GM23338 (cell line): ENCODE results near the gene NIBAN1. TPM values are rescaled to one million over a fixed set of nuclear protein-coding genes. Genes with fewer than 3 reads are reported as not detected.

ENCODE experiments used
- ATAC-seq: fragments of 200-7000 bp; cut with Tn5 transposase; 3 replicates; pipeline ENCODE4 v1.9.1; 2020
- DNase-seq: peaks from one replicate; pipeline ENCODE4 v3.0.0-alpha.2; 2015; ENCODE audit warnings: low spot score
- H2AFZ ChIP-seq: fragments of 200-600 bp; sonication (generic); 2 replicates; pipeline ENCODE4 v1.8.0; 2016; ENCODE audit warnings: antibody characterized with exemption, mild to moderate bottlenecking, moderate library complexity
- H3F3A ChIP-seq: fragments of 200-600 bp; sonication (generic); replicated peaks from 2 replicates; pipeline ENCODE4 v1.8.0; 2017; ENCODE audit warnings: antibody characterized with exemption, mixed run types, low read depth
- H3K27ac ChIP-seq: fragments of 200-600 bp; sonication (generic); 2 replicates; pipeline ENCODE4 v1.6.1; 2016; ENCODE audit warnings: low read depth
- H3K27me3 ChIP-seq: fragments of 200-600 bp; sonication (generic); 2 replicates; pipeline ENCODE4 v1.8.0; 2016; ENCODE audit warnings: mild to moderate bottlenecking, mixed run types, moderate library complexity; ENCODE audit not compliant: insufficient read depth
- H3K36me3 ChIP-seq: fragments of 200-600 bp; sonication (generic); 2 replicates; pipeline ENCODE4 v1.8.0; 2016; ENCODE audit warnings: mild to moderate bottlenecking; ENCODE audit not compliant: insufficient read depth
- H3K4me1 ChIP-seq: fragments of 200-600 bp; sonication (generic); 2 replicates; pipeline ENCODE4 v1.8.0; 2016; ENCODE audit warnings: mild to moderate bottlenecking, moderate library complexity; ENCODE audit not compliant: insufficient read depth
- H3K4me2 ChIP-seq: fragments of 200-600 bp; sonication (generic); 2 replicates; pipeline ENCODE4 v1.7.1; 2017; ENCODE audit warnings: mixed run types
- H3K4me3 ChIP-seq: fragments of 200-600 bp; sonication (generic); 2 replicates; pipeline ENCODE4 v1.6.1; 2016; ENCODE audit warnings: mixed run types
- H3K79me2 ChIP-seq: fragments of 200-600 bp; sonication (generic); replicated peaks from 2 replicates; pipeline ENCODE4 v1.8.0; 2017; ENCODE audit warnings: mild to moderate bottlenecking; ENCODE audit not compliant: insufficient read depth
- H3K9me2 ChIP-seq: fragments of 200-600 bp; sonication (generic); 2 replicates; pipeline ENCODE4 v1.8.0; 2017; ENCODE audit not compliant: insufficient read depth
- H4K20me1 ChIP-seq: fragments of 200-600 bp; sonication (generic); replicated peaks from 2 replicates; pipeline ENCODE4 v1.8.0; 2017; ENCODE audit warnings: mild to moderate bottlenecking; ENCODE audit not compliant: insufficient read depth
- H3K27ac Mint-ChIP-seq: 2 replicates; pipeline ENCODE4 v1.8.0; 2020; ENCODE audit warnings: inconsistent platforms, mild to moderate bottlenecking, moderate library complexity, mixed read lengths
- H3K27me3 Mint-ChIP-seq: 3 replicates; pipeline ENCODE4 v1.8.0; 2022; ENCODE audit warnings: low read depth, mild to moderate bottlenecking, moderate library complexity, mixed read lengths, inconsistent platforms; ENCODE audit not compliant: insufficient read depth, poor library complexity
- H3K36me3 Mint-ChIP-seq: 3 replicates; pipeline ENCODE4 v1.8.0; 2021; ENCODE audit warnings: low read depth, mild to moderate bottlenecking, inconsistent platforms, moderate library complexity, mixed read lengths
- H3K4me1 Mint-ChIP-seq: 3 replicates; pipeline ENCODE4 v1.8.0; 2020; ENCODE audit warnings: mild to moderate bottlenecking, inconsistent platforms, mixed read lengths
- H3K4me3 Mint-ChIP-seq: 3 replicates; pipeline ENCODE4 v1.8.0; 2021; ENCODE audit warnings: moderate library complexity, mild to moderate bottlenecking, inconsistent platforms, mixed read lengths
- H3K9me3 Mint-ChIP-seq: 3 replicates; pipeline ENCODE4 v1.8.0; 2020; ENCODE audit warnings: moderate library complexity, mild to moderate bottlenecking, inconsistent platforms, mixed read lengths
- ETS1 ChIP-seq: IDR thresholded peaks from 2 replicates; pipeline ENCODE4 v1.6.1; 2016; ENCODE audit warnings: antibody characterized with exemption
- EZH2phosphoT487 ChIP-seq: fragments of 200-600 bp; sonication (generic); IDR thresholded peaks from one replicate; pipeline ENCODE4 v1.8.1; 2018; ENCODE audit warnings: antibody characterized with exemption; ENCODE audit not compliant: unreplicated experiment
- polyA plus RNA-seq: library from polyadenylated mRNA; unstranded; fragments of >200 nt; fragmentation: Nextera tagmentation; extraction: Ambion mirVana; gene quantifications from 2 replicates; pipeline ENCODE4 v1.2.1, GENCODE V29; 2016
- total RNA-seq: library from RNA; depleted of rRNA; stranded (reverse); fragments of >200 nt; shearing (Covaris generic); gene quantifications from 2 replicates; pipeline ENCODE4 v1.2.3, GENCODE V29; 2014
- TF ChIP-seq, protein P1 (sequence below): fragments of 250-450 bp; sonication (Bioruptor Pico); IDR thresholded peaks from 2 replicates; pipeline ENCODE4 v1.5.0; 2020; ENCODE audit warnings: mild to moderate bottlenecking, moderate library complexity
- TF ChIP-seq, protein P2 (sequence below): IDR thresholded peaks from one replicate; pipeline ENCODE4 v1.6.1; 2018; ENCODE audit warnings: antibody characterized with exemption; ENCODE audit not compliant: unreplicated experiment
- TF ChIP-seq, protein P3 (sequence below), 2 experiments: fragments of 200-600 bp in 1 of 2; sonication (generic) in 1 of 2; conservative IDR thresholded peaks; 2 replicates each; pipeline versions ENCODE4 v1.5.1 to v1.6.1; 2016 to 2017; ENCODE audit warnings: antibody characterized with exemption in 2 of 2, low read depth in 2 of 2, mild to moderate bottlenecking in 2 of 2, moderate library complexity in 1 of 2

Gene NIBAN1
- total and polyA plus RNA-seq, 2 experiments from 2014 or later, result 5.5 to 12.3 TPM

GRCh38 chr1:184928394-184928793 is 45.9 kb downstream of the NIBAN1 start:
- Histone ChIP-seq H2AFZ (no peak overlapping the region), H3K4me1 (no peaks in the 10 kb centered on the region), H3K27me3 (no peaks in the 10 kb centered on the region), H3K4me3 (no peak overlapping the region), H3F3A (no peaks in the 10 kb centered on the region), H3K9me2 (no peaks in the 10 kb centered on the region; the same call in 1 of the 2 replicates), H3K36me3 (no peaks in the 10 kb centered on the region), H3K4me2 (no peak overlapping the region), H3K79me2 (no peaks in the 10 kb centered on the region), H4K20me1 (0 out of 2 replicates have a peak, but pooled peaks cover 3% of the 10 kb centered on the region), H3K27ac (no peak overlapping the region)
- Mint-ChIP-seq H3K27me3 (peaks cover 3% of the 10 kb centered on the region), H3K27ac (no peak overlapping the region), H3K4me1 (no peaks in the 10 kb centered on the region), H3K4me3 (no peak overlapping the region), H3K36me3 (peaks cover 9% of the 10 kb centered on the region; the same call in 2 of the 3 replicates), H3K9me3 (peaks cover 4% of the 10 kb centered on the region; the same call in 1 of the 3 replicates)
- no peak for ATAC-seq
- DNase-seq, result no peak
- TF ChIP-seq, protein P1, sequence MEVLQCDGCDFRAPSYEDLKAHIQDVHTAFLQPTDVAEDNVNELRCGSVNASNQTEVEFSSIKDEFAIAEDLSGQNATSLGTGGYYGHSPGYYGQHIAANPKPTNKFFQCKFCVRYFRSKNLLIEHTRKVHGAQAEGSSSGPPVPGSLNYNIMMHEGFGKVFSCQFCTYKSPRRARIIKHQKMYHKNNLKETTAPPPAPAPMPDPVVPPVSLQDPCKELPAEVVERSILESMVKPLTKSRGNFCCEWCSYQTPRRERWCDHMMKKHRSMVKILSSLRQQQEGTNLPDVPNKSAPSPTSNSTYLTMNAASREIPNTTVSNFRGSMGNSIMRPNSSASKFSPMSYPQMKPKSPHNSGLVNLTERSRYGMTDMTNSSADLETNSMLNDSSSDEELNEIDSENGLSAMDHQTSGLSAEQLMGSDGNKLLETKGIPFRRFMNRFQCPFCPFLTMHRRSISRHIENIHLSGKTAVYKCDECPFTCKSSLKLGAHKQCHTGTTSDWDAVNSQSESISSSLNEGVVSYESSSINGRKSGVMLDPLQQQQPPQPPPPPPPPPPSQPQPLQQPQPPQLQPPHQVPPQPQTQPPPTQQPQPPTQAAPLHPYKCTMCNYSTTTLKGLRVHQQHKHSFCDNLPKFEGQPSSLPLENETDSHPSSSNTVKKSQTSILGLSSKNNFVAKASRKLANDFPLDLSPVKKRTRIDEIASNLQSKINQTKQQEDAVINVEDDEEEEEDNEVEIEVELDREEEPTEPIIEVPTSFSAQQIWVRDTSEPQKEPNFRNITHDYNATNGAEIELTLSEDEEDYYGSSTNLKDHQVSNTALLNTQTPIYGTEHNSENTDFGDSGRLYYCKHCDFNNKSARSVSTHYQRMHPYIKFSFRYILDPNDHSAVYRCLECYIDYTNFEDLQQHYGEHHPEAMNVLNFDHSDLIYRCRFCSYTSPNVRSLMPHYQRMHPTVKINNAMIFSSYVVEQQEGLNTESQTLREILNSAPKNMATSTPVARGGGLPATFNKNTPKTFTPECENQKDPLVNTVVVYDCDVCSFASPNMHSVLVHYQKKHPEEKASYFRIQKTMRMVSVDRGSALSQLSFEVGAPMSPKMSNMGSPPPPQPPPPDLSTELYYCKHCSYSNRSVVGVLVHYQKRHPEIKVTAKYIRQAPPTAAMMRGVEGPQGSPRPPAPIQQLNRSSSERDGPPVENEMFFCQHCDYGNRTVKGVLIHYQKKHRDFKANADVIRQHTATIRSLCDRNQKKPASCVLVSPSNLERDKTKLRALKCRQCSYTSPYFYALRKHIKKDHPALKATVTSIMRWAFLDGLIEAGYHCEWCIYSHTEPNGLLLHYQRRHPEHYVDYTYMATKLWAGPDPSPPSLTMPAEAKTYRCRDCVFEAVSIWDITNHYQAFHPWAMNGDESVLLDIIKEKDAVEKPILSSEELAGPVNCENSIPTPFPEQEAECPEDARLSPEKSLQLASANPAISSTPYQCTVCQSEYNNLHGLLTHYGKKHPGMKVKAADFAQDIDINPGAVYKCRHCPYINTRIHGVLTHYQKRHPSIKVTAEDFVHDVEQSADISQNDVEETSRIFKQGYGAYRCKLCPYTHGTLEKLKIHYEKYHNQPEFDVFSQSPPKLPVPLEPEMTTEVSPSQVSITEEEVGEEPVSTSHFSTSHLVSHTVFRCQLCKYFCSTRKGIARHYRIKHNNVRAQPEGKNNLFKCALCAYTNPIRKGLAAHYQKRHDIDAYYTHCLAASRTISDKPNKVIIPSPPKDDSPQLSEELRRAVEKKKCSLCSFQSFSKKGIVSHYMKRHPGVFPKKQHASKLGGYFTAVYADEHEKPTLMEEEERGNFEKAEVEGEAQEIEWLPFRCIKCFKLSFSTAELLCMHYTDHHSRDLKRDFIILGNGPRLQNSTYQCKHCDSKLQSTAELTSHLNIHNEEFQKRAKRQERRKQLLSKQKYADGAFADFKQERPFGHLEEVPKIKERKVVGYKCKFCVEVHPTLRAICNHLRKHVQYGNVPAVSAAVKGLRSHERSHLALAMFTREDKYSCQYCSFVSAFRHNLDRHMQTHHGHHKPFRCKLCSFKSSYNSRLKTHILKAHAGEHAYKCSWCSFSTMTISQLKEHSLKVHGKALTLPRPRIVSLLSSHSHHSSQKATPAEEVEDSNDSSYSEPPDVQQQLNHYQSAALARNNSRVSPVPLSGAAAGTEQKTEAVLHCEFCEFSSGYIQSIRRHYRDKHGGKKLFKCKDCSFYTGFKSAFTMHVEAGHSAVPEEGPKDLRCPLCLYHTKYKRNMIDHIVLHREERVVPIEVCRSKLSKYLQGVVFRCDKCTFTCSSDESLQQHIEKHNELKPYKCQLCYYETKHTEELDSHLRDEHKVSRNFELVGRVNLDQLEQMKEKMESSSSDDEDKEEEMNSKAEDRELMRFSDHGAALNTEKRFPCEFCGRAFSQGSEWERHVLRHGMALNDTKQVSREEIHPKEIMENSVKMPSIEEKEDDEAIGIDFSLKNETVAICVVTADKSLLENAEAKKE (CRISPR knock-in tag), result no peak
- TF ChIP-seq, protein P2, sequence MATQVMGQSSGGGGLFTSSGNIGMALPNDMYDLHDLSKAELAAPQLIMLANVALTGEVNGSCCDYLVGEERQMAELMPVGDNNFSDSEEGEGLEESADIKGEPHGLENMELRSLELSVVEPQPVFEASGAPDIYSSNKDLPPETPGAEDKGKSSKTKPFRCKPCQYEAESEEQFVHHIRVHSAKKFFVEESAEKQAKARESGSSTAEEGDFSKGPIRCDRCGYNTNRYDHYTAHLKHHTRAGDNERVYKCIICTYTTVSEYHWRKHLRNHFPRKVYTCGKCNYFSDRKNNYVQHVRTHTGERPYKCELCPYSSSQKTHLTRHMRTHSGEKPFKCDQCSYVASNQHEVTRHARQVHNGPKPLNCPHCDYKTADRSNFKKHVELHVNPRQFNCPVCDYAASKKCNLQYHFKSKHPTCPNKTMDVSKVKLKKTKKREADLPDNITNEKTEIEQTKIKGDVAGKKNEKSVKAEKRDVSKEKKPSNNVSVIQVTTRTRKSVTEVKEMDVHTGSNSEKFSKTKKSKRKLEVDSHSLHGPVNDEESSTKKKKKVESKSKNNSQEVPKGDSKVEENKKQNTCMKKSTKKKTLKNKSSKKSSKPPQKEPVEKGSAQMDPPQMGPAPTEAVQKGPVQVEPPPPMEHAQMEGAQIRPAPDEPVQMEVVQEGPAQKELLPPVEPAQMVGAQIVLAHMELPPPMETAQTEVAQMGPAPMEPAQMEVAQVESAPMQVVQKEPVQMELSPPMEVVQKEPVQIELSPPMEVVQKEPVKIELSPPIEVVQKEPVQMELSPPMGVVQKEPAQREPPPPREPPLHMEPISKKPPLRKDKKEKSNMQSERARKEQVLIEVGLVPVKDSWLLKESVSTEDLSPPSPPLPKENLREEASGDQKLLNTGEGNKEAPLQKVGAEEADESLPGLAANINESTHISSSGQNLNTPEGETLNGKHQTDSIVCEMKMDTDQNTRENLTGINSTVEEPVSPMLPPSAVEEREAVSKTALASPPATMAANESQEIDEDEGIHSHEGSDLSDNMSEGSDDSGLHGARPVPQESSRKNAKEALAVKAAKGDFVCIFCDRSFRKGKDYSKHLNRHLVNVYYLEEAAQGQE, result no peak
- no peak for TF ChIP-seq EZH2phosphoT487
- TF ChIP-seq, protein P3, sequence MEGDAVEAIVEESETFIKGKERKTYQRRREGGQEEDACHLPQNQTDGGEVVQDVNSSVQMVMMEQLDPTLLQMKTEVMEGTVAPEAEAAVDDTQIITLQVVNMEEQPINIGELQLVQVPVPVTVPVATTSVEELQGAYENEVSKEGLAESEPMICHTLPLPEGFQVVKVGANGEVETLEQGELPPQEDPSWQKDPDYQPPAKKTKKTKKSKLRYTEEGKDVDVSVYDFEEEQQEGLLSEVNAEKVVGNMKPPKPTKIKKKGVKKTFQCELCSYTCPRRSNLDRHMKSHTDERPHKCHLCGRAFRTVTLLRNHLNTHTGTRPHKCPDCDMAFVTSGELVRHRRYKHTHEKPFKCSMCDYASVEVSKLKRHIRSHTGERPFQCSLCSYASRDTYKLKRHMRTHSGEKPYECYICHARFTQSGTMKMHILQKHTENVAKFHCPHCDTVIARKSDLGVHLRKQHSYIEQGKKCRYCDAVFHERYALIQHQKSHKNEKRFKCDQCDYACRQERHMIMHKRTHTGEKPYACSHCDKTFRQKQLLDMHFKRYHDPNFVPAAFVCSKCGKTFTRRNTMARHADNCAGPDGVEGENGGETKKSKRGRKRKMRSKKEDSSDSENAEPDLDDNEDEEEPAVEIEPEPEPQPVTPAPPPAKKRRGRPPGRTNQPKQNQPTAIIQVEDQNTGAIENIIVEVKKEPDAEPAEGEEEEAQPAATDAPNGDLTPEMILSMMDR (conservative IDR thresholded peaks at IDR 0.05; ENCODE audit: low read depth in 2 of 2), result no peak
- no peak for TF ChIP-seq ETS1
